ENCODE data around the gene AQP3. TPM values are rescaled to one million over a fixed set of nuclear protein-coding genes. Genes with fewer than 3 reads are reported as not detected.
"Not testable (repeated sequence)": the region's sequence is repeated elsewhere in the genome, so short reads cannot be mapped to it uniquely, and the experiment has no call there.

Gene AQP3
- total RNA-seq, 1 donor from 2014 or later = 1.1 TPM

DNA sequence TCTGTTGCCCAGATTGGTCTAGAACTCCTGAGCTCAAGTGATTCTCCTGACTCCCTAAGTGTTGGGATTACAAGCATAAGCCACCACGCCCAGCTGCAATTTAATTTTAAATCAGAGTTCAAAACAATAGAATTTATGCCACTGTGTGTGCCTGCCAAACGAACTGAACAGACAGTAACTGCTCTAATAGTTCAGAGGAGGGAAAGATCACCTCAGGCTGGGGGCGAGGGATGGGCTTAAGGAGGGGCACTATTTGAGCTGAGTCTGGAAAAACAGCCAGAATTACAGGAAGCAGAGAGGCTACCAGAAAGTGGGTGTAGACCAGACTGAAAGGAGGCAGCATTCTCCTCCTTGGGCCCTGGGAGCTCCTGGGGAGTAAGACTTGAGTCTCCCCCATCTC lies 14.1 kb upstream of the AQP3 start:
- no peak for DNase-seq (ENCODE audit: low read depth, low spot score)
- Mint-ChIP-seq H3K36me3 (ENCODE audit: low read depth) (no peaks in the 10 kb centered on the region), H3K4me1 (no peaks in the 10 kb centered on the region), H3K9me3 (no peaks in the 10 kb centered on the region), H3K4me3 (no peak overlapping the region), H3K27me3 (ENCODE audit: low read depth) (no peaks in the 10 kb centered on the region), H3K27ac (ENCODE audit: unreplicated experiment) (no peak overlapping the region)
- TF ChIP-seq, protein P1, sequence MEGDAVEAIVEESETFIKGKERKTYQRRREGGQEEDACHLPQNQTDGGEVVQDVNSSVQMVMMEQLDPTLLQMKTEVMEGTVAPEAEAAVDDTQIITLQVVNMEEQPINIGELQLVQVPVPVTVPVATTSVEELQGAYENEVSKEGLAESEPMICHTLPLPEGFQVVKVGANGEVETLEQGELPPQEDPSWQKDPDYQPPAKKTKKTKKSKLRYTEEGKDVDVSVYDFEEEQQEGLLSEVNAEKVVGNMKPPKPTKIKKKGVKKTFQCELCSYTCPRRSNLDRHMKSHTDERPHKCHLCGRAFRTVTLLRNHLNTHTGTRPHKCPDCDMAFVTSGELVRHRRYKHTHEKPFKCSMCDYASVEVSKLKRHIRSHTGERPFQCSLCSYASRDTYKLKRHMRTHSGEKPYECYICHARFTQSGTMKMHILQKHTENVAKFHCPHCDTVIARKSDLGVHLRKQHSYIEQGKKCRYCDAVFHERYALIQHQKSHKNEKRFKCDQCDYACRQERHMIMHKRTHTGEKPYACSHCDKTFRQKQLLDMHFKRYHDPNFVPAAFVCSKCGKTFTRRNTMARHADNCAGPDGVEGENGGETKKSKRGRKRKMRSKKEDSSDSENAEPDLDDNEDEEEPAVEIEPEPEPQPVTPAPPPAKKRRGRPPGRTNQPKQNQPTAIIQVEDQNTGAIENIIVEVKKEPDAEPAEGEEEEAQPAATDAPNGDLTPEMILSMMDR (conservative IDR thresholded peaks at IDR 0.05) = no peak

- Mint-ChIP-seq H3K36me3 (ENCODE audit: low read depth) (no peaks in the 10 kb centered on the region), H3K9me3 (no peaks in the 10 kb centered on the region), H3K27ac (ENCODE audit: unreplicated experiment) (no peak overlapping the region), H3K4me3 (no peak overlapping the region), H3K4me1 (no peaks in the 10 kb centered on the region), H3K27me3 (ENCODE audit: low read depth) (no peaks in the 10 kb centered on the region)
- TF ChIP-seq, protein P1 (conservative IDR thresholded peaks at IDR 0.05) = no peak
- DNase-seq (ENCODE audit: low read depth, low spot score) = no peak
Measured at GRCh38 chr9:33460854-33461253, 13.5 kb upstream of the AQP3 start.

DNA sequence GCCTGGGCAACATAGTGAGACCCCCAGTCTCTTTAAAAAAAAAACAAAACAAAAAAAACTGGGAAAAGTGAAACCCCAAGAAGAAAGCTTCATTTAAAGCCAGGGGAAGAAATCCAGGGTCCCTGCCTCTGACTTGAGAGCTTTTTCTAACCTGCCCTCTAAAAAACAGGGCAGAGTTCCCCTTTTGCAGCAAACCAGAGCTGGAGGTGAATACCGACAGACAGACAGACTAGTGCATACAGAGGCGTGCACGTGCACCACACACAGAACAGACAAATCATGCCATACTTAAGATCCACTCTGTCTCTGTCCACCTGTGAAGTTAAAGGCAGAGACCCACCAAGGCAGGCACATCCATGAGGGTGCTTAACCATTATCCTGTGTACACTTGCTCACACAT lies 11.7 kb upstream of the AQP3 start:
- Mint-ChIP-seq H3K27me3 (ENCODE audit: low read depth) (no peaks in the 10 kb centered on the region), H3K27ac (ENCODE audit: unreplicated experiment) (no peak overlapping the region), H3K4me1 (no peaks in the 10 kb centered on the region), H3K36me3 (ENCODE audit: low read depth) (no peaks in the 10 kb centered on the region), H3K9me3 (no peaks in the 10 kb centered on the region), H3K4me3 (no peak overlapping the region)
- no peak for DNase-seq (ENCODE audit: low read depth, low spot score)
- TF ChIP-seq, protein P1 (conservative IDR thresholded peaks at IDR 0.05) = no peak

DNA sequence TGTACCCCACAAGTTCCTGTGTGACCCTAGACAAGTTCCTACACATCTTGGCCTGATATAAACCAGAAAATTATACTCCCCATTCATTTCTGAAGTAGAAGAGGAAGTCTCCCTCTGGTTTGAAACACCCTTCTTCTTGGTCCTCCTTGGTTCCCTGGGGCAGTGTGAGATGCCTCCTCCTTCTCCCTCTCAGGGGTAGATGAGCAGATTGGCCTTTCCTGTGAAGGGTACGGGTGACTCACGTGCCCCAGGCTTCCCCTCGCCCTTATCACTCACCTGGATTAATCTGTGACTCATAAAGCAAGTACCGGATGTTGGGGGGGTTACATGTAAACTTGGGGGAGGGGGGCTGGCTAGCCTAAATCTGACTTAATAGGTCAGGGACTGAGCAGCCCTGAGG lies 11.1 kb upstream of the AQP3 start:
- H3K27ac Mint-ChIP-seq (ENCODE audit: unreplicated experiment) = peak overlapping the region; percentile 57
- H3K9me3 Mint-ChIP-seq = no peaks in the 10 kb centered on the region
- no peaks in the 10 kb centered on the region for H3K27me3 Mint-ChIP-seq (ENCODE audit: low read depth)
- TF ChIP-seq, protein P1 (conservative IDR thresholded peaks at IDR 0.05) = no peak
- H3K4me1 Mint-ChIP-seq = no peaks in the 10 kb centered on the region
- H3K4me3 Mint-ChIP-seq = no peak overlapping the region
- DNase-seq (ENCODE audit: low read depth, low spot score) = no peak
- no peaks in the 10 kb centered on the region for H3K36me3 Mint-ChIP-seq (ENCODE audit: low read depth)

- Mint-ChIP-seq H3K9me3 (no peaks in the 10 kb centered on the region), H3K4me1 (peaks cover 6% of the 10 kb centered on the region), H3K36me3 (ENCODE audit: low read depth) (no peaks in the 10 kb centered on the region), H3K4me3 (no peak overlapping the region), H3K27me3 (ENCODE audit: low read depth) (no peaks in the 10 kb centered on the region), H3K27ac (ENCODE audit: unreplicated experiment) (no peak overlapping the region)
- TF ChIP-seq, protein P1 (conservative IDR thresholded peaks at IDR 0.05) = no peak
- no peak for DNase-seq (ENCODE audit: low read depth, low spot score)
Measured at GRCh38 chr9:33455945-33456344, 8.6 kb upstream of the AQP3 start.

DNA sequence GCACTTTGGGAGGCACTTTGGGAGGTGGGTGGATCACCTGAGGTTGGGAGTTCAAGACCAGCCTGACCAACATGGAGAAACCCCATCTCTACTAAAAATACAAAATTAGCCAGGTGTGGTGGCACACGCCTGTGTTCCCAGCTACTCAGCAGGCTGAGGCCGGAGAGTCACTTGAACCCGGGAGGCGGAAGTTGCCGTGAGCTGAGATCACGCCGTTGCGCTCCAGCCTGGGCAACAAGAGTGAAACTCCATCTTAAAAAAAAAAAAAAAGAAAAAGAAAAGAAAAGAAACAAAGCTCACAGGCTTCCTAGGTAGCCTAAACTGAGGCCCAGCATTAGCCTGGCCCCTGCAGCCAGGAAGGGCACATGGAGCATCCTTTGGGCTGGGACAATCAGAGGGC lies 8.1 kb upstream of the AQP3 start:
- H3K27ac Mint-ChIP-seq (ENCODE audit: unreplicated experiment); H3K9me3 Mint-ChIP-seq: not testable (repeated sequence)

GRCh38 chr9:33454661-33455026 lies 7.3 kb upstream of the AQP3 start:
- not testable (repeated sequence) for H3K9me3 Mint-ChIP-seq; H3K36me3 Mint-ChIP-seq (ENCODE audit: low read depth); DNase-seq (ENCODE audit: low read depth, low spot score); H3K4me3 Mint-ChIP-seq; H3K27me3 Mint-ChIP-seq (ENCODE audit: low read depth); H3K27ac Mint-ChIP-seq (ENCODE audit: unreplicated experiment); H3K4me1 Mint-ChIP-seq

More for the DNA sequence above, 8.1 kb upstream of the AQP3 start:
- not testable (repeated sequence) for DNase-seq (ENCODE audit: low read depth, low spot score); H3K4me1 Mint-ChIP-seq; H3K4me3 Mint-ChIP-seq; H3K27me3 Mint-ChIP-seq (ENCODE audit: low read depth); H3K36me3 Mint-ChIP-seq (ENCODE audit: low read depth)
